Measurements from ENCODE around the gene MRPL20. TPM values are rescaled to one million over a fixed set of nuclear protein-coding genes. Genes with fewer than 3 reads are reported as not detected.

The MRPL20 gene
- total and polyA plus RNA-seq, 8 donors = 69.5 to 145 (median 99.8) TPM

DNA sequence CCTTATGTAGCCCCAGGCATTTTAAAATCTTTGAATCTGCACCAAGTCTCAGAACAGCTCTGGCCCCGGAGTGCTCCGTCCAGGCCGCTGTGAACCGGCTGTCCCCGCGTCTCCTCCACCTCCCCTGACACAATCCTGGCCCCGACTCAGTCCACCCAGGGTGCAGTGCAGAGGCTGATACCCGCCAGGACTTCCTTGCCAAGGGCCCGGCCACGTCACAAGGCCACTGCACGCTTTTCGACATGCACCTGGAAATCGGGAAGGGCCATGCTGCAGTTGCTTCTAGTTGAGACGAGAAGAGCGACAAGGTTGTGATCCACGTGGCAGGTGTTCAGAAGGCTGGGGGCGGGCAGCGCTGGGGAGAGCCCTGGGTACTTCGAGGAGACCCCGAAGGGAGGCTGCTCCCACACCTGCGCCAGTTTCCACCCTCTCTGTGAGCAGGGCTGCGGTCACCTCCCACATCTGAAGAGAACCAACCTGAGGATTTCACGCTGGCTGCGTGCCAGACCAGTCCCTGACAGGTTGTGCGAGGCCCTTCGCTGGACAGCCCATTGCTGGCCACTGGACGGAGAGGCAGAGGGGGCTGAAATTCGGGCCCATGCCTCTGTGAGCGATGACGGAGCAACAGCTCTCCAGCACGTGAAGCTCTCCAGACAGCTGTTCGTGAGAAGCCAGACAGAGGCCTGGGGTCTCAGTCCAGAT, 35.1 kb upstream of the MRPL20 start:
- Histone ChIP-seq H3K9me3 (no peaks in the 10 kb centered on the region), H3K4me3 (no peak overlapping the region), H3K27ac (no peak overlapping the region), H3K4me1 (peaks cover 16 to 29% of the 10 kb centered on the region in 2 donors), H3K27me3 (peaks cover 0 to 18% of the 10 kb centered on the region in 2 donors), H3K36me3 (peaks cover 0 to 4% of the 10 kb centered on the region in 2 donors)
- intact Hi-C loops (cut with DNase I) = no loop called here
- no peak for TF ChIP-seq CTCF (IDR thresholded peaks at IDR 0.05)
- peak in 1 of 4 donors; percentile 79 for DNase-seq
- ATAC-seq = peak; percentile 39

DNA sequence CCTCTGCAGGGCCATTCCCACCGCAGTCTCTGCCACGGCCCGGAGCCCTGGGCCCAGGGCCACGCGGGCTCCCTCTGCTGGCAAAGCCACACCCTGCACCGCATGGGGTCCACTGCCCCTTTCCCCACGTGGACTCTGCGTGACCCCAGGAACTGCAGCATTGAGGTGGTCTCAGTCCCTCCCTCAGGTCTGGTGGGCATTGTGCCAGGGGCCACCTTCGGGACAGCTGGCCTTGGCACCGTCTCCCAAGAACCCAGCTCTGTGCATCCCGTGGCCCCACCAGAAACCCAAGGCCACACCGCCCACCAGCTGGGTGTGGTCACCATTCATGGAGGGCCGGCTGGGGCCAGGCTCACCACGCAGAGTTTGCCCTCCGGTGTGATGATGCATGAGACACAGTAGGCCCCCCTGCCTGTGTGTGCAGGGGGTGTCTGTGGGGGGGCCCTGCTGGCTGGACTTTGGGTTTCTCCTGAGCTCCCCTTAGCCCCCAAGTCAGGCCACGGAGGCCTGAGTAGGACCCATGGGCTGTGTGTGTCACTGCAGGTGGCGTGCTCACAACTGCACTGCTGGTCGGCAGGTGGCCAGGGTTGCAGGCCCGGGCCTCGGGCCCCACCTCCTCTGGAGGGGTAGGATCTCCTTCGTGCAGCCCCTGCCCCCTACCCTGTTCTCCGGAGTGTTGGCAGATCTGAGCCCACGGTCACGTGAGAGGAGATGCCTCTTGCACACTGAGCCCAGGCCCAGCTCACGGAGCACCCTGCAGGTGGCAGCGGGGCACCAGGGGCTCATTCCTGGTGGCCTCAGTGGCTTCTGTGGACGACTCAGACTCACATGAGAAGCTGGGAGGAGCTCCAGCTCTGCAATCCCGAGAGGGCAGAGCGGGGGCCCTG, 34.2 kb upstream of the MRPL20 start:
- intact Hi-C loops (cut with DNase I) = no loop called here
- H3K36me3 ChIP-seq = peaks cover 0 to 4% of the 10 kb centered on the region in 2 donors
- DNase-seq (peak in 2 of 4 donors; percentile 53 to 88), ATAC-seq (peak; percentile 73)
- H3K4me3 ChIP-seq = no peak overlapping the region
- H3K27me3 ChIP-seq = peaks cover 0 to 28% of the 10 kb centered on the region in 2 donors
- H3K27ac ChIP-seq = no peak overlapping the region
- peaks cover 19 to 38% of the 10 kb centered on the region in 2 donors for H3K4me1 ChIP-seq
- no peaks in the 10 kb centered on the region for H3K9me3 ChIP-seq
- TF ChIP-seq CTCF (IDR thresholded peaks at IDR 0.05) = peak; percentile 84 to 92

DNA sequence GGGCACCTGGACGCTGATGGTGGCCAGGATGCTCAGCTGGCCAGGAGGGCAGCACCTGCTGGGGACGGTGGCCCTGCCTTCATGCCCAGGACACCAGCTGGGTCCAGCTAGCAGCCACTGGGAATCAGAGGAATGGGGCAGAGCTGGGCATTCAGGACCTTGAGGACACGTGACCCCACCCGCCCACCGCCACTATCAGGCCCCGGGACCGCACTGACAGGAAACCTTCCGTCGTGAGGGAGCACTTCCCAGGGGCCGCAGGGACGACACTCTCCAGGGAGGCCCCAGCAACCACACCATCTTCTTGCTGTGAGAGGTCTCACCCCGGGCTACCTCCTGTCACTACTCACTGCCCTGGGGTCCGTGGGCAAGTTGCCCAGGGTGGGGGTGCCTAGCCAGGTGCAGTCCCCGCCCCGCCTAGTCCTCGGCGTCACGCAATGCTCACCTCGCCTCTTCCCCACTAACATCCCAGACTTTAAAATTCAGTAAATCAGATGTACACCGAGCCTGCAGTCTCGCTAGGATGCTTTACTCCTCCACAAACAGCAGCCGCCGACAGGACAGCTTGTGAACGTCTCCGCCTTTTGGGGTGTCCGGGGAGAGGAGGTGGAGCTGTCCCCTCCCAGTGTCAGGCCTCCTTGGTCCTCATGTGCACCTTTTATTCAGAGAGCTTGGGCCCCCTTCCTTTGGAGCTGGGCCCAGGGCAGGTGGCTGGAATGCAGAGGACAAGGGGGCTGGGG, 33.3 kb upstream of the MRPL20 start:
- DNase-seq = no peak
- H3K27me3 ChIP-seq = peaks cover 0 to 36% of the 10 kb centered on the region in 2 donors
- intact Hi-C loops (cut with DNase I) = no loop called here
- H3K36me3 ChIP-seq = peaks cover 0 to 4% of the 10 kb centered on the region in 2 donors
- TF ChIP-seq CTCF (IDR thresholded peaks at IDR 0.05) = no peak
- no peaks in the 10 kb centered on the region for H3K9me3 ChIP-seq
- H3K4me3 ChIP-seq = no peak overlapping the region
- ATAC-seq = no peak
- H3K4me1 ChIP-seq = peaks cover 20 to 46% of the 10 kb centered on the region in 2 donors
- no peak overlapping the region for H3K27ac ChIP-seq

DNA sequence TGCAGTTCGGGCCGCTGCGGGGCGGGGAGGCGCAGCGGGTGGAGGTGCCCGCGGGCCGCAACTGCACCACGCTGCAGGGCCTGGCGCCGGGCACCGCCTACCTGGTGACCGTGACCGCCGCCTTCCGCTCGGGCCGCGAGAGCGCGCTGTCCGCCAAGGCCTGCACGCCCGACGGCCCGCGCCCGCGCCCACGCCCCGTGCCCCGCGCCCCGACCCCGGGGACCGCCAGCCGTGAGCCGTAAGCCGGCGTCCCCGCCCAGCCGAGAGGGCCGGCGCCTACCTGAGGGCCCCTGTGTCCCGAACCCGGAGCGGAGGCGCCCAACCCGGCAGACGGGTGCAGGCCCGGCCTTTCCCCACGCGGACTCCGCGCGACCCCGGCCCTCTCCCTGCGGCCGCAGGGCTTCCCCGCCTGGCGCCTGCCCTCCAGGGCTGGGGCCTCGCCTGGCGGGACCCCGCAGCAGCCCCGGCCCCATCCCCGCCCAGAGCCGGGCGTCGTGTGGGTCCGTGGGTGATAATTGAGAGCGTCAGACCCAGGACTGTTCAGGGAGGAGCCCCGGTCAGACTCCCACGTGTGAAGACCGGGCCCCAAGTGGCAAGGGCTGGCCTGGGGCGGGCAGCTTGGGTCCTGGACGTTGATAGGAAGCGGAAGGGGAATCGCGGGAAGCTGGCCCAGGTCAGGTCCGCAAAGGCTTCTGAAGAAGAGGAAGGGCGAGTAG, 32.6 kb upstream of the MRPL20 start:
- no peak for TF ChIP-seq CTCF (IDR thresholded peaks at IDR 0.05)
- peaks cover 0 to 43% of the 10 kb centered on the region in 2 donors for H3K27me3 ChIP-seq
- ATAC-seq = no peak
- H3K27ac ChIP-seq = no peak overlapping the region
- H3K4me1 ChIP-seq = peaks cover 26 to 53% of the 10 kb centered on the region in 2 donors
- H3K9me3 ChIP-seq = no peaks in the 10 kb centered on the region
- H3K4me3 ChIP-seq = no peak overlapping the region
- intact Hi-C loops (cut with DNase I) = no loop called here
- DNase-seq = peak in 1 of 4 donors; percentile 71
- H3K36me3 ChIP-seq = peaks cover 0 to 4% of the 10 kb centered on the region in 2 donors

Data from left lung (tissue), 10 donors.